Measurements from ENCODE around the gene AMBRA1. TPM values are rescaled to one million over a fixed set of nuclear protein-coding genes. Genes with fewer than 3 reads are reported as not detected.

The AMBRA1 gene
- polyA plus RNA-seq, 1 of the 3 experiments (the other 2 are of a cell fraction): 10.4 TPM

DNA sequence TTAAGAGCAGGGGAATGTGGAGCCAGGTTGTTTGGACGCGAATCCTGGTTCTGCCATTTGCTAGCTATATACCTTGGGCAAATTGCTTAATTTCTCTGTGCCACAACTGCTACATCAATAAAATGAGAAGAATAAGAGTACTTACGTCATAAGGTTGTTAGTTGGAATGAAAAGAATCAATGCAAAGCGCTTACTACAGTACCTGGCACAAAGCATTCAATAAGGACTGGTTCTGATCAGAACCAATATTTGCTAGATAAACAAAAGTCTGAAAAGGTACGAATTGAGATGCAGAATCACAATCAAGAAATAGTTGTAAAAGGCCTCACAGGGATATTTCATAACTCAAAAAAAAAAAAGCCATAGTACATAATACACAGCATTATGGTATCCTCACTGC is 11.2 kb downstream of the AMBRA1 start:
- Histone ChIP-seq H2AFZ (ENCODE audit: low read depth) (no peak overlapping the region), H3F3A (replicated peaks; ENCODE audit: insufficient read depth) (no peaks in the 10 kb centered on the region), H3K4me2 (no peak overlapping the region), H3K4me3 (ENCODE audit: low read depth in 2 of 2, low read length in 1 of 2) (no peak overlapping the region), H3K9me3 (no peaks in the 10 kb centered on the region; the same call in 1 of the 2 replicates), H3K27me3 (ENCODE audit: insufficient read depth) (no peaks in the 10 kb centered on the region), H3K79me2 (ENCODE audit: insufficient read depth) (peaks cover 86% of the 10 kb centered on the region), H3K9me2 (no peaks in the 10 kb centered on the region), H4K20me1 (ENCODE audit: insufficient read depth) (peaks cover 51% of the 10 kb centered on the region), H3K9ac (no peak overlapping the region), H3K36me3 (replicated peaks in 1 of 2; ENCODE audit: control insufficient read depth in 1 of 2, insufficient read depth in 2 of 2, low read length in 1 of 2) (no peaks in the 10 kb centered on the region), H3K4me1 (ENCODE audit: control insufficient read depth in 1 of 2, insufficient read depth in 2 of 2, low read depth in 1 of 2, low read length in 1 of 2) (no peaks in the 10 kb centered on the region), H3K27ac (ENCODE audit: low read depth in 2 of 2, low read length in 1 of 2) (no peak overlapping the region)
- 97% methylated on average over 5 of the region's 5 CpGs for WGBS (ENCODE audit: low lambda C conversion rate)
- ChIA-PET CTCF (no interaction called here), POLR2A (no interaction called here)
- no peak for DNase-seq
- no peak for TF ChIP-seq EP300 (IDR thresholded peaks at IDR 0.05; ENCODE audit: borderline replicate concordance in 1 of 2, low read depth in 1 of 2, low read length in 1 of 2)
- TF ChIP-seq TAF1 (IDR thresholded peaks at IDR 0.05; ENCODE audit: borderline replicate concordance, low read depth, low read length): no peak
- TF ChIP-seq ELF1 (IDR thresholded peaks at IDR 0.05): no peak
- TF ChIP-seq, protein P1, sequence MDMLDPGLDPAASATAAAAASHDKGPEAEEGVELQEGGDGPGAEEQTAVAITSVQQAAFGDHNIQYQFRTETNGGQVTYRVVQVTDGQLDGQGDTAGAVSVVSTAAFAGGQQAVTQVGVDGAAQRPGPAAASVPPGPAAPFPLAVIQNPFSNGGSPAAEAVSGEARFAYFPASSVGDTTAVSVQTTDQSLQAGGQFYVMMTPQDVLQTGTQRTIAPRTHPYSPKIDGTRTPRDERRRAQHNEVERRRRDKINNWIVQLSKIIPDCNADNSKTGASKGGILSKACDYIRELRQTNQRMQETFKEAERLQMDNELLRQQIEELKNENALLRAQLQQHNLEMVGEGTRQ (IDR thresholded peaks at IDR 0.05; ENCODE audit: borderline replicate concordance, low read depth, low read length): no peak
- no peak for TF ChIP-seq RAD21 (IDR thresholded peaks at IDR 0.05; ENCODE audit: low read length)
- TF ChIP-seq, protein P2, sequence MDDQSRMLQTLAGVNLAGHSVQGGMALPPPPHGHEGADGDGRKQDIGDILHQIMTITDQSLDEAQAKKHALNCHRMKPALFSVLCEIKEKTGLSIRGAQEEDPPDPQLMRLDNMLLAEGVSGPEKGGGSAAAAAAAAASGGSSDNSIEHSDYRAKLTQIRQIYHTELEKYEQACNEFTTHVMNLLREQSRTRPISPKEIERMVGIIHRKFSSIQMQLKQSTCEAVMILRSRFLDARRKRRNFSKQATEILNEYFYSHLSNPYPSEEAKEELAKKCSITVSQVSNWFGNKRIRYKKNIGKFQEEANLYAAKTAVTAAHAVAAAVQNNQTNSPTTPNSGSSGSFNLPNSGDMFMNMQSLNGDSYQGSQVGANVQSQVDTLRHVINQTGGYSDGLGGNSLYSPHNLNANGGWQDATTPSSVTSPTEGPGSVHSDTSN (IDR thresholded peaks at IDR 0.05): no peak
- TF ChIP-seq EZH2phosphoT487 (IDR thresholded peaks at IDR 0.05; ENCODE audit: borderline replicate concordance, low read depth): no peak
- TF ChIP-seq TEAD4 (IDR thresholded peaks at IDR 0.05; ENCODE audit: borderline replicate concordance, insufficient read depth): no peak
- TF ChIP-seq, protein P3, sequence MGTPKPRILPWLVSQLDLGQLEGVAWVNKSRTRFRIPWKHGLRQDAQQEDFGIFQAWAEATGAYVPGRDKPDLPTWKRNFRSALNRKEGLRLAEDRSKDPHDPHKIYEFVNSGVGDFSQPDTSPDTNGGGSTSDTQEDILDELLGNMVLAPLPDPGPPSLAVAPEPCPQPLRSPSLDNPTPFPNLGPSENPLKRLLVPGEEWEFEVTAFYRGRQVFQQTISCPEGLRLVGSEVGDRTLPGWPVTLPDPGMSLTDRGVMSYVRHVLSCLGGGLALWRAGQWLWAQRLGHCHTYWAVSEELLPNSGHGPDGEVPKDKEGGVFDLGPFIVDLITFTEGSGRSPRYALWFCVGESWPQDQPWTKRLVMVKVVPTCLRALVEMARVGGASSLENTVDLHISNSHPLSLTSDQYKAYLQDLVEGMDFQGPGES (IDR thresholded peaks at IDR 0.05; ENCODE audit: low read depth, low read length): no peak
- TF ChIP-seq, protein P4, sequence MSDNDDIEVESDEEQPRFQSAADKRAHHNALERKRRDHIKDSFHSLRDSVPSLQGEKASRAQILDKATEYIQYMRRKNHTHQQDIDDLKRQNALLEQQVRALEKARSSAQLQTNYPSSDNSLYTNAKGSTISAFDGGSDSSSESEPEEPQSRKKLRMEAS (IDR thresholded peaks at IDR 0.05; ENCODE audit: low read depth): no peak
- TF ChIP-seq NRF1 (IDR thresholded peaks at IDR 0.05; ENCODE audit: low read depth, low read length): no peak
- TF ChIP-seq, protein P5, sequence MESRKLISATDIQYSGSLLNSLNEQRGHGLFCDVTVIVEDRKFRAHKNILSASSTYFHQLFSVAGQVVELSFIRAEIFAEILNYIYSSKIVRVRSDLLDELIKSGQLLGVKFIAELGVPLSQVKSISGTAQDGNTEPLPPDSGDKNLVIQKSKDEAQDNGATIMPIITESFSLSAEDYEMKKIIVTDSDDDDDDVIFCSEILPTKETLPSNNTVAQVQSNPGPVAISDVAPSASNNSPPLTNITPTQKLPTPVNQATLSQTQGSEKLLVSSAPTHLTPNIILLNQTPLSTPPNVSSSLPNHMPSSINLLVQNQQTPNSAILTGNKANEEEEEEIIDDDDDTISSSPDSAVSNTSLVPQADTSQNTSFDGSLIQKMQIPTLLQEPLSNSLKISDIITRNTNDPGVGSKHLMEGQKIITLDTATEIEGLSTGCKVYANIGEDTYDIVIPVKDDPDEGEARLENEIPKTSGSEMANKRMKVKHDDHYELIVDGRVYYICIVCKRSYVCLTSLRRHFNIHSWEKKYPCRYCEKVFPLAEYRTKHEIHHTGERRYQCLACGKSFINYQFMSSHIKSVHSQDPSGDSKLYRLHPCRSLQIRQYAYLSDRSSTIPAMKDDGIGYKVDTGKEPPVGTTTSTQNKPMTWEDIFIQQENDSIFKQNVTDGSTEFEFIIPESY (IDR thresholded peaks at IDR 0.05; ENCODE audit: borderline replicate concordance, low read depth): no peak
- TF ChIP-seq, protein P6, sequence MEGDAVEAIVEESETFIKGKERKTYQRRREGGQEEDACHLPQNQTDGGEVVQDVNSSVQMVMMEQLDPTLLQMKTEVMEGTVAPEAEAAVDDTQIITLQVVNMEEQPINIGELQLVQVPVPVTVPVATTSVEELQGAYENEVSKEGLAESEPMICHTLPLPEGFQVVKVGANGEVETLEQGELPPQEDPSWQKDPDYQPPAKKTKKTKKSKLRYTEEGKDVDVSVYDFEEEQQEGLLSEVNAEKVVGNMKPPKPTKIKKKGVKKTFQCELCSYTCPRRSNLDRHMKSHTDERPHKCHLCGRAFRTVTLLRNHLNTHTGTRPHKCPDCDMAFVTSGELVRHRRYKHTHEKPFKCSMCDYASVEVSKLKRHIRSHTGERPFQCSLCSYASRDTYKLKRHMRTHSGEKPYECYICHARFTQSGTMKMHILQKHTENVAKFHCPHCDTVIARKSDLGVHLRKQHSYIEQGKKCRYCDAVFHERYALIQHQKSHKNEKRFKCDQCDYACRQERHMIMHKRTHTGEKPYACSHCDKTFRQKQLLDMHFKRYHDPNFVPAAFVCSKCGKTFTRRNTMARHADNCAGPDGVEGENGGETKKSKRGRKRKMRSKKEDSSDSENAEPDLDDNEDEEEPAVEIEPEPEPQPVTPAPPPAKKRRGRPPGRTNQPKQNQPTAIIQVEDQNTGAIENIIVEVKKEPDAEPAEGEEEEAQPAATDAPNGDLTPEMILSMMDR (IDR thresholded peaks at IDR 0.05): no peak
- no peak for TF ChIP-seq RFX5 (IDR thresholded peaks at IDR 0.05; ENCODE audit: low read length)
- no peak for TF ChIP-seq FOXM1 (IDR thresholded peaks at IDR 0.05; ENCODE audit: low read depth)
- no peak for TF ChIP-seq MEF2A (IDR thresholded peaks at IDR 0.05; ENCODE audit: borderline replicate concordance, low read depth)
- TF ChIP-seq SIN3A (IDR thresholded peaks at IDR 0.05; ENCODE audit: borderline replicate concordance, low read depth, low read length): no peak
- TF ChIP-seq SMC3 (IDR thresholded peaks at IDR 0.05; ENCODE audit: low read depth, low read length): no peak
